PC-9 (cell line): ENCODE results near the gene NOS1AP. TPM values are rescaled to one million over a fixed set of nuclear protein-coding genes. Genes with fewer than 3 reads are reported as not detected.

Source experiments
- BruUV-seq: library from RNA; stranded (reverse); fragments of 400-500 nt; replicated peaks from 2 replicates; lab custom pipeline; 2021; lab: Mats Ljungman, UMichigan
- CTCF ChIA-PET: fragments of 300-600 bp; sonication (Branson Sonifier 250); formaldehyde crosslinking; loops from one replicate; lab custom pipeline; 2022; ENCODE audit warnings: antibody characterized with exemption; lab: Charles Lee
- POLR2A ChIA-PET: fragments of 300-600 bp; sonication (Branson Sonifier 250); formaldehyde crosslinking; loops from one replicate; lab custom pipeline; 2022; ENCODE audit warnings: antibody characterized with exemption; ENCODE audit not compliant: unreplicated experiment; lab: Charles Lee
- DNase-seq, 2 experiments: peaks; one replicate each; pipeline versions ENCODE4 v3.0.0 to v3.0.0-alpha.2; 2015 to 2022; ENCODE audit warnings: mixed read lengths in 1 of 2
- H2AFZ ChIP-seq: fragments of 200-600 bp; sonication (generic); 2 replicates; pipeline ENCODE4 v1.8.1; 2017; ENCODE audit warnings: antibody characterized with exemption
- H3F3A ChIP-seq: fragments of 200-600 bp; sonication (generic); 2 replicates; pipeline ENCODE4 v1.8.1; 2017; ENCODE audit warnings: antibody characterized with exemption, mild to moderate bottlenecking, low read depth; ENCODE audit not compliant: insufficient read depth
- H3K27ac ChIP-seq: fragments of 200-600 bp; sonication (generic); 2 replicates; pipeline ENCODE4 v1.6.1; 2016; ENCODE audit warnings: mixed run types
- H3K27me3 ChIP-seq: fragments of 200-600 bp; sonication (generic); 2 replicates; pipeline ENCODE4 v1.6.1; 2016; ENCODE audit warnings: low read depth, mixed run types; ENCODE audit not compliant: insufficient read depth
- H3K36me3 ChIP-seq: fragments of 200-600 bp; sonication (generic); 2 replicates; pipeline ENCODE4 v1.6.1; 2016; ENCODE audit warnings: low read depth, mixed run types
- H3K4me1 ChIP-seq: fragments of 200-600 bp; sonication (generic); replicated peaks from 2 replicates; pipeline ENCODE4 v1.6.1; 2016; ENCODE audit warnings: mixed run types; ENCODE audit not compliant: insufficient read depth
- H3K4me2 ChIP-seq: fragments of 200-600 bp; sonication (generic); 2 replicates; pipeline ENCODE4 v1.6.1; 2017; ENCODE audit warnings: mixed run types
- H3K4me3 ChIP-seq: fragments of 200-600 bp; sonication (generic); 2 replicates; pipeline ENCODE4 v1.6.1; 2016; ENCODE audit warnings: mixed run types
- H3K79me2 ChIP-seq: fragments of 200-600 bp; sonication (generic); 2 replicates; pipeline ENCODE4 v1.6.1; 2017; ENCODE audit warnings: low read depth, mixed run types
- H3K9me2 ChIP-seq: fragments of 200-600 bp; sonication (generic); 2 replicates; pipeline ENCODE4 v1.8.1; 2017; ENCODE audit warnings: mild to moderate bottlenecking; ENCODE audit not compliant: insufficient read depth
- H3K9me3 ChIP-seq: fragments of 200-600 bp; sonication (generic); 2 replicates; pipeline ENCODE4 v1.8.1; 2016; ENCODE audit warnings: low read depth; ENCODE audit not compliant: insufficient read depth
- H4K20me1 ChIP-seq: fragments of 200-600 bp; sonication (generic); 2 replicates; pipeline ENCODE4 v1.8.1; 2017; ENCODE audit not compliant: insufficient read depth
- CTCF ChIP-seq: fragments of 200-600 bp; sonication (generic); conservative IDR thresholded peaks from 2 replicates; pipeline ENCODE4 v1.6.1; 2017; ENCODE audit warnings: mixed run types, antibody characterized with exemption, mild to moderate bottlenecking, moderate library complexity
- EZH2 ChIP-seq: fragments of 200-600 bp; sonication (generic); IDR thresholded peaks from 2 replicates; pipeline ENCODE4 v1.8.0; 2017; ENCODE audit warnings: antibody characterized with exemption, low read depth
- intact Hi-C: fragments of 100-400 bp; cut with micrococcal nuclease; formaldehyde crosslinking; loops from one replicate; pipeline ENCODE4 v1.10.0; 2022; ENCODE audit not compliant: unreplicated experiment
- total RNA-seq: library from RNA; stranded (reverse); gene quantifications from 2 replicates; pipeline ENCODE4 v1.2.3, GENCODE V29; 2021

The NOS1AP gene
- total RNA-seq, 1 experiment from 2014 or later: 9.9 TPM

GRCh38 chr1:162234571-162234970 is 165.1 kb downstream of the NOS1AP start:
- intact Hi-C loops: no loop called here
- H3F3A ChIP-seq: 0 out of 2 replicates have a peak, but pooled peaks cover 3% of the 10 kb centered on the region
- H3K9me2 ChIP-seq: no peaks in the 10 kb centered on the region
- H3K4me2 ChIP-seq: no peak overlapping the region
- H3K9me3 ChIP-seq: no peaks in the 10 kb centered on the region
- no peak overlapping the region for H3K4me3 ChIP-seq
- POLR2A ChIA-PET: interaction anchor here (0.7 kb wide), 1 partner anchor 41 kb away, joined by 3 read pairs; no protein-coding TSS in a partner anchor
- BruUV-seq: no TSS peak
- H4K20me1 ChIP-seq: peaks cover 15% of the 10 kb centered on the region; the same call in 1 of the 2 replicates
- DNase-seq: no peak
- no peaks in the 10 kb centered on the region for H3K36me3 ChIP-seq
- H3K4me1 ChIP-seq: no peaks in the 10 kb centered on the region
- no peak overlapping the region for H3K27ac ChIP-seq
- no peak for TF ChIP-seq EZH2
- TF ChIP-seq CTCF: no peak
- no peak overlapping the region for H2AFZ ChIP-seq
- CTCF ChIA-PET: no interaction called here
- peaks cover 60% of the 10 kb centered on the region for H3K79me2 ChIP-seq
- H3K27me3 ChIP-seq: no peaks in the 10 kb centered on the region

GRCh38 chr1:162235241-162235800 is 165.8 kb downstream of the NOS1AP start:
- H3K36me3 ChIP-seq: no peaks in the 10 kb centered on the region
- no peak overlapping the region for H3K27ac ChIP-seq
- no peak overlapping the region for H3K4me2 ChIP-seq
- 0 out of 2 replicates have a peak, but pooled peaks cover 3% of the 10 kb centered on the region for H3F3A ChIP-seq
- TF ChIP-seq CTCF: no peak
- no peak for TF ChIP-seq EZH2
- H3K4me1 ChIP-seq: no peaks in the 10 kb centered on the region
- peaks cover 64% of the 10 kb centered on the region for H3K79me2 ChIP-seq
- POLR2A ChIA-PET: interaction anchor here (0.7 kb wide), 1 partner anchor 42 kb away, joined by 3 read pairs; no protein-coding TSS in a partner anchor
- no peaks in the 10 kb centered on the region for H3K27me3 ChIP-seq
- no peaks in the 10 kb centered on the region for H3K9me3 ChIP-seq
- no TSS peak for BruUV-seq
- CTCF ChIA-PET: no interaction called here
- H3K4me3 ChIP-seq: no peak overlapping the region
- no peak for DNase-seq
- H2AFZ ChIP-seq: no peak overlapping the region
- H3K9me2 ChIP-seq: no peaks in the 10 kb centered on the region
- H4K20me1 ChIP-seq: peaks cover 16% of the 10 kb centered on the region; the same call in 1 of the 2 replicates
- intact Hi-C loops: no loop called here

GRCh38 chr1:162236201-162236600 is 166.7 kb downstream of the NOS1AP start:
- no peaks in the 10 kb centered on the region for H3K36me3 ChIP-seq
- TF ChIP-seq EZH2 (no peak), CTCF (no peak)
- H3F3A ChIP-seq: no peaks in the 10 kb centered on the region
- H3K27ac ChIP-seq: no peak overlapping the region
- ChIA-PET POLR2A (no interaction called here), CTCF (no interaction called here)
- no peak overlapping the region for H3K4me3 ChIP-seq
- H3K9me3 ChIP-seq: no peaks in the 10 kb centered on the region
- peaks cover 16% of the 10 kb centered on the region; the same call in 1 of the 2 replicates for H4K20me1 ChIP-seq
- intact Hi-C loops: no loop called here
- H3K79me2 ChIP-seq: peaks cover 58% of the 10 kb centered on the region
- no peaks in the 10 kb centered on the region for H3K4me1 ChIP-seq
- BruUV-seq: no TSS peak
- H2AFZ ChIP-seq: no peak overlapping the region
- H3K9me2 ChIP-seq: no peaks in the 10 kb centered on the region
- DNase-seq: no peak
- H3K27me3 ChIP-seq: no peaks in the 10 kb centered on the region
- H3K4me2 ChIP-seq: no peak overlapping the region
